SHP77 treated with DMSO at 0.1 percent for 48 hours (cell line): ENCODE measurements around the gene RPTOR.

ENCODE experiments used
- DNase-seq: peaks from one replicate; lab custom pipeline; 2025; lab: John Stamatoyannopoulos, UW

RPTOR gene

DNA sequence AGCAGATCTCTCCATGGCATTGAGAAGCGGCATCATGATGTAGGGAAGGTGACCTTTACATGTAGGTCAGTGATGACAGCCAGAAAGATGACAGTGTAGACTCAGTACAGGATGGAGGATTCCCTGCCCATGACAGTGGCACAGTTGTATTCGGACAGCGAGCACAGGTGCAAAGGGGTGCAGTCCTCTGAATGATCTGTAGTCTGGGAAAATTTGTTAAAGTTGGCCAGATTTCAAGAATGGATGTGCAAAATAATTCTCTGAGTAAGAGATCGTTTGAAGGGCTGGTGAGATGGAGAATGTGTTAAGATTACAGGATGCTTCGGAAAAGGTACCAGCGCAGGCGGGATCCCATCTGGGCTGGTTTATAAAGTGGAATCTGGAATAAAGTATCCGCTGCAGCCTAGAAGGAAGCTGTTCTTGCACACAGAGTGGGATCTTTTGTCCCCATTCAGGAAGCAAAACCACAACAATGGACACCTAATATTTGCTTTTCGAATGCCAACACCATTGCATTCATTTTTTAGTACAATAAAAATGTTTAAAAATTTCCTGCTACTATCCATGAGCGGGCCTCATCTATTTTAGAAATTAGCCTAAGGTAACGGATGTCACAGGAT is 101.2 kb downstream of the RPTOR start:
- DNase-seq, result no peak

DNA sequence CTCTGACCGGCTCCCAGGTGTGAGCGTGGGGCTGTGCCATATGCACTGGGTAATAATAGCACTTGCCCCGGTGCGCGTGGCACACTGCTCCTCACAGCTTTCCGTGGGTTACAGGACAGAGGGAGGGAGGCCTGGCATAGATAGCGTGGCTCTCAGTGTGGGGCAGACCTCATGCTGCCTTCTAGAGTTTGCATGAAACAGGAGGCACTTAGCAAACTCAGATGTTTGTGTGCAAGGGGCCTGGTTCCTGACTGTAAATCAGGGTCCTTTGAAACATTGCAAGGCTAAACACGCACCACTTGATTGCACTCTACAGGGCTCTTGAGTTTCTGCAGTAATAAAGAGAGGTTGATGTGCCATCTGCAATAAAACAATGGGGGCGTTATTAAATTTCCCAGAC is 101.7 kb downstream of the RPTOR start:
- DNase-seq, result no peak

DNA sequence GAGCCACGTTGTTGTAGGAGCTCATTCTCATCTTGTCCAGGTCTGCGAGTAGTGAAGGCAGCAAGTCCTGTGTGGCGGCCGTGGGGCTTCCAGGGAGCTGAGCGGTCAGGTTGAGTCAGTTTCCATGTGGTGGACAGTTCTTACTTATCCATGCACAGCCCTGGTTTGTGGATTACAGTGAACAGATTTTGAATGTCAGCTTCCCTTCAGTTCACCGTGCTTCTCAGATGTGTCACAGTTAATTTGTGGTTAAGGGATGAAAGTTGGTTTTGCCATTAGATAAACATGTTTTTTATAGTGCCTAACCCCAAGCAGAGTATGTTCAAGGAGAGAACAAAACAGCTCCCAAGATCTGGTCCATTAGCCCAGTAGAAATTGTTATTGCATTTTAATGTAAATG is 103.1 kb downstream of the RPTOR start:
- no peak for DNase-seq

DNA sequence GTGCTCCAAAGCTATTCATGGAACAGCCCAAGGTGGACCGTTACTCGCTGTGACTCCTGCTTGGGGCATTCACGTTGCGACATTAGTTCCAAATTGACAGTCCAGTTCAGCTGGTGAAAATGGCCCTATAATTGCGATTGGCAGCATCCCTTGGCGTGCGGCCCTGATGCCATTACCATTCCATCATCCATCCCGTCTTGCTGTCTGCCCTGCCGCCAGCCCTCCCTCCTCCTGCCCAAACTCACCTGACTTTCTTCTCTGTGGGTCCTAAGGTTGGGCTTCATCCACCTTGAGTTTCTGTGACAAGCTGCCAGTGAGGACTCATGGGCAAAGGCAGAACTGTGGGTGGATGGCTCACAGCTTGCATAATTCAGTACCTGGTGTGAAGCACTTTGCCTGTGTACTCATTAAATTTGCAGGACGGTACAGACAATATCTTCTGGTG is 104.6 kb downstream of the RPTOR start:
- DNase-seq, result no peak

DNA sequence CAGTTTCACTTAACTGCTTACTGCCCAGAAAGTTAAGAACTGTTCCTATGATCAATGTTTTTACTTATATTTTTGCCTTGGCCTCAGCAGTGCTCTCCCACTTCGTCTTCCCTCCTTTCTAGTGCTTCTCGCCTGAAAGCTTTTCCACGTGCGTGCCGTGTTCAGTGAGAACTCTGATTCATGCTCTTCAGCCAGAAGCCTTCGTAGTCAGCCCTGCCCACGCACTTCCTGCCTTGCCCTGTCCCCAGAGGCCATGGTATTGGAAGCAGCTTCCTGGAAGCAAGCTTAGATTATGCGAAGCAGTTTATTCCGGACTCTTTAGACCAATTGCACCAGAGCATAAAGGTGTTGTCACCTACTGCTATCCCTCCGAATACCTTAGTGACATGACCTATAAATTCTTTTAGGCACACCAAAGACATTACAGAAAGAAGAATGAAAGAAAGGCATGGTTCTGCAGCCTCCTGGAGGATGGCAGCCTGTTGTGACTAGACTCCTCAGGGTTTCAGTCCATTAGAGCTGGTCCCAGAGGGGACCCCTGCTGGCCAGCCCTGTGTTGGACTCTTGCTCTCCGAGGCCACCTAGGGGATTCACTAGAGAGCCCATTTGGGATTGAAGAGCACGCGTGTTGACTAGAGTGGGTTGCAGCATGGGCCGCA is 105.2 kb downstream of the RPTOR start:
- peak; percentile 59 for DNase-seq

DNA sequence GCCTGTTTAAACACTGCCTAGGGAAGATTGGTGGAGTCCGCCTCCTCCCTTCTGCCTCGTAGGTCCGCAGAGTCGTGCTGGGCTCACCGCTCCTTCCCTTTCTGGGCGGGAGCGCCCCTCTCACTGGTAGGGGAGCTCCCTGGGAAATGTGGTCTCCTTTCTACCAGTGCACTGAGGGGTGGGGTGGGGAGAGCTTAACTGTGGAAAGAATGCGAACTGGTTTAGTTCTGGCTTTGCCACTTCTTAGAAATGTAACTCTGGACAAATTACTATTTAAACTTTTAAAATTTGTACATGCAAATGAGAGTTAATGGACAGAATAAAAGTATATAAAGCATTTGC is 105.7 kb downstream of the RPTOR start:
- no peak for DNase-seq

DNA sequence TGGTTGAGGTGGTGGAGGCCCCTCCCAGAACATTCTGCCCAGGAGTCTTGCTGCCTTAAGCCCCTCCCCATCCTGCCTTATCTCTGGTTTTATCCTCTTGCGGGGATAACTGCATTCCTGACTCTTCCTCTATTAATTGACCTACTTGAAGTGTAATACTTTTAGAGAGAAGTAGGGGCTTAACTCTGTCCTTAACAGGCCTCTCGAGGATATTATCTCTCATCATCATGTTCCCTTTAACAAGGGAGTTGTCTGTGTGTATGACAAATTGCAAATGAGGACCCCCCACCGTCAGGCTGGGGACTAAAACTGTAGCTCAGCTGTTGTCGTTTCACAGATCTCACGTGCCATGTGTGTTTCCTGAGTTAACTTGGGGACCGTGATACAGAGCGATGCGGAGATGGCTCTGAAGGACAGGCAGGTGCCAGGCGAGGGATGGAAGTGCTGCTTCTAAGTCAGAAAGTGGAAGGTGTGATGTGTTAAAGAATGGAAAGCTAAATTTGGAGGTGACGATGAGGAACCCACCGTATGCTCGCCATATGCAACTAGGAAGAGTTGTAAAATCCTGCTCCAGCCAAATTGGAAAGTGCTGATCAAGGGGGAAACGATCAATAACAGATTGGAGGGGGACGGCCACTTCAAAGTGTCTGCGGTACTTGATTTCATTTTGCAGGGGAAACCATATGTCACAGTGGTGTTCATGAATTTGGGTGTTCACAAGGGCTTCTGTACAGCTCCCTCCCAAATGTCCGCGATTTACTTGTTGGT is 106.3 kb downstream of the RPTOR start:
- no peak for DNase-seq

DNA sequence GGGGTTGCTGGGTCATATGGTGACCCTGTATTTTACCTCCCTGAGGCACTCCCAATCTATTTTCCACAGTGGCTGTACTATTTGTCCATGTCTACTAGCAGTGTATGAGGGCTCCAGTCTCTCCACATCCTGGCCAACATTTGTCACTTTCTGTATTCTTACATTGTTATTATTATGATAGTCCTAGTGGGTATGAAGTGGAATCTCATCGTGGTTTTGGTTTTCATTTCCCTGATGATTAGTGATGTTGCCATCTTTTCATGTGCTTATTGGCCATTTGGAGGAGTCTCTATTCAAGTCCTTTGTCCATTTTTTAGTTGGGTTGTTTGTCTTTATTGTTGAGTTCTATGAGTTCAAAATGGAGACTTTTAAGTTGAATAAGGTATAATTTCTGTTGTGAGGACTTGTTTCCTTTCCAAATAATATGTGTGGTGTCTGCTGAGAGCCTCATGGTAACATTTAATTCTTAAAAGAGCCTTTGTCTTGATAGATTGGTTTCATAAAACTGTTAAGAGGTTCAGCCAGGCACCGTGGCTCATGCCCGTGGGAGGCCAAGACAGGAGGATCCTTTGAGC is 108.2 kb downstream of the RPTOR start:
- DNase-seq, result no peak

DNA sequence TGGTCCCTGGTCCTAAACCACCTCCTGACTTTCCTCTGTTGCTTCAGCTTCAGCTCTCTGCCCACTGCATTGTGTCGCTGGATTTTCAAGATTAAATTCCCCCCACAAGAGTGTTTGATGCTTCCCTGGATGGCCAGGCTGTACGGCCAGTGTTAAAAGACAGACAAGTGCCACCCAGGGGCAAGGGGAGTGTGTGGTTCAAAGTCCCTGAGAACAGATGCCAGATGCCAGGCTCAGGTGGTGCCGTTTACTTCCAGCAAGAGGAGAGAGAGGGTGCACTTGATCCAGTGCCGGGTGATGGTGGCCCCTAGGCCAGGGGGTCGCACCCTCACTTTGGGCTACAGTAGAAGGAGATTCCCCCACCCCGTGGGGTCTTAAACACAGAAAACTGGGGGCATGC is 109.2 kb downstream of the RPTOR start:
- DNase-seq, result no peak

DNA sequence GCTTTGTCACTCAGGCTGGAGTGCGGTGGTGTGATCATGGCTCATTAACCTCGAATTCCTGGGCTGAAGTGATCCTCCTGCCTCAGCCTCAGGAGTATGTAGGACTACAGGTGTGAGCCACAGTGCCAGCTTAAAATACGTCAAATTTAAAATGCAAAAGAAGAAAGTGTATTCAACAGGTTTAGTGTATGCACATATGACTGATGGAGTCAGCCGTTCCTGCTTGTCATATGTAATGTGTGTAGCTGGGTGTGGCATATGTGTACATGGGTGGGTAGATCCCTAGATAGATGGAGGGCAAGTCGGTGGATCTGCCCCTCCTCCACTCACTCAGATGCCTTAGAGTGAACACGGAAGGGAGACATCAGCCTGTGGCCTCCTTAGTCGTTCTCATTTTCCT is 111.0 kb downstream of the RPTOR start:
- no peak for DNase-seq

DNA sequence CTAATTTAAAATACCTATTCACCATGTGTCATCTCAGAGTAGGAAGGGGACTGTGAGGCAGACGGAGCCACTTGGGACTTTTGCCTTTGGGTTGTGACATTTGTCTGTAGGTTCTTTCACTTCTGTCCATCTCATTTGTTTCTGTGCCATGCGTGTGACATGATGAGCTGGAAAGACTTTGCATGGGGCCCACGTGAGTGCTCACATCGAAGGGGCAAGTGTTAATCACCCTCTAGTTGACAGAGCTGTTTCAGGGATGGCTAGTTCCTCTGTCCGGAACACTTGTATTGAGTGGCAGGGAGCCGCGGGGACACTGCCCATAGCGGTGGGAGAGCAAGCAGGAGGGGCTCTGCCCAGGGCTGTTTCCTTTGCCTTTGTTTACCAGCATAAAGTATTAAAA is 112.0 kb downstream of the RPTOR start:
- no peak for DNase-seq

DNA sequence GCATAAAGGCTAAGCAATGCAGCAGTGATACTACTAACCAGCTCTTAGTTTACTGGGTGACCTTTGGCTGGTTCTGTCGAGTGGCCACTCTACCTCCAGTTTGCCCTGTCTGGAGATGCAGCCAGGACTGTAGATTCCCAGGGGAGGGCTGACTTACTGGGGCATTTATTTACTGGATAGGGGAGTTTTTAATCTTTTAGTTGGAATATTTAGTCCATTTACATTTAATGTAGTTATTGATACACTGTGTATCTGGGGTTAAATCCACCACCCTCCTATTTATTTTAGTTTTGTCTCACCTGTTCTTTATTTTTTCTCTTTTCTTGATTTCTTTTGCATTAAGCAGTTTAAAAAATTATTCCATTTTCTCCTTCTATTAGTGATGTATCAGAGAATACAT is 112.9 kb downstream of the RPTOR start:
- no peak for DNase-seq

DNA sequence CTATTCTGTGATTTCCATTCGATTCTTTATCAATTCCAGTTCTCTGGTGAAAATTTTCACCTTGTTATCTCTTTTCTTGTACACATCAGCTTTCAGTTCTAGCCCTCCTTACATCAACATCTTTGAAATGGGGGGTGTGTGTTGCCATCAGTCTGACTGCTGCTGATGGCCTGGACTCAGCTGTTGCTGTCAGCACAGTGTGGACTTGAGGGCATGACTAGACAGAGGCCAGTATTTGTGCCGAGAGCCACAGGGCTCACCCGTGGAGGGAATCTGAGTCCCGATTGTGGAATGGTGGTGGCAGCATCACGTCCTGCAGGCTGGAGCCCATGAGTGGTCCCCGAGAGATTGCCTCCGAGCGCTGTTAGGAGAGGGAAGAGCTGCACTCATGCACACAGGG is 114.2 kb downstream of the RPTOR start:
- DNase-seq, result no peak

DNA sequence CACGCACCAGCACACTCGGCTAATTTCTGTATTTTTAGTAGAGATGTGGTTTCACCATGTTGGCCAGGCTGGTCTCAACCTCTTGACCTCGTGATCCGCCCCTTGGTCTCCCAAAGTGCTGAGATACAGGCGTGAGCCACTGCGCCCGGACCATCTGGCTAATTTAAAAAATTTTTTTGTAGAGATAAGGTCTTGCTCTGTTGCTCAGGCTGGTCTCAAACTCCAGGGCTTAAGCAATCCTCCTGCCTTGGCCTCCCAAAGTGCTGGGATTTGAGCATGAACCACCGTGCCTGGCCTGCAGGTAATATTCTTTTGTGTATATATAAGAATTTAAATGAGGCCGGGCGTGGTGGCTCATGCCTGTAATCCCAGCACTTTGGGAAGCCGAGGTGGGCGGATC is 115.0 kb downstream of the RPTOR start:
- no peak for DNase-seq

DNA sequence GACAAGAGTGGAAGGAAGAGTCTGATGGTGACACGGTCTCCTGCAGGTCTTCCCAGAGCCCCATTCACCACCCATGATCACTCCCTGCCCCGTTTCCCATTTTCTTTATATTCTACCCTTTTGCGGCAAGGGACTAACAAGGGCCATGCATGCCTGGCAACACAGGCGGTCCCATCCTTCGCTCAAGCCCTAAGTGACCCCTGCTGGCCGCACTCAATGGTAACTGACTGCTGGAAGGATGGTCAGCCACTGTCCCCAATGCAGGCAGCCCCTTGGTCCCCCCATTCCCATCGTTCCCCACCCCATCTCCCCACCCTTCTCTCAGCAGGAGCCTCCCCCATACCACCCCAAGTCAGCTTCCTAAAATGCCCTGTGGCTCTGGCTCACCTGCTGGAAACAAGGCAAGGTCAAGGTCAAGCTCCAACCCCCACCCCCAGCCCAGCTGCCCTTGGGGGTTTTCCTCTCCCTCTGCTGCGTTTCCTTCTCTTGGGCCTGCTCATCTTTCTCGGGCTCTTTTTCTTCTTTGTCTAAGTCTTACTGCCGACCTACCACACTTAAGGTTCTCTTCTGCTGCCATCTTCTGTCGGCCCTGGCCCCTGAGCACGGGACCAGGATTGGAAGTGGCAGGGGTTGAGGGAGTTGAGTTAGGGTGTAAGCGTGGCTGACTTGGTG is 116.0 kb downstream of the RPTOR start:
- no peak for DNase-seq

DNA sequence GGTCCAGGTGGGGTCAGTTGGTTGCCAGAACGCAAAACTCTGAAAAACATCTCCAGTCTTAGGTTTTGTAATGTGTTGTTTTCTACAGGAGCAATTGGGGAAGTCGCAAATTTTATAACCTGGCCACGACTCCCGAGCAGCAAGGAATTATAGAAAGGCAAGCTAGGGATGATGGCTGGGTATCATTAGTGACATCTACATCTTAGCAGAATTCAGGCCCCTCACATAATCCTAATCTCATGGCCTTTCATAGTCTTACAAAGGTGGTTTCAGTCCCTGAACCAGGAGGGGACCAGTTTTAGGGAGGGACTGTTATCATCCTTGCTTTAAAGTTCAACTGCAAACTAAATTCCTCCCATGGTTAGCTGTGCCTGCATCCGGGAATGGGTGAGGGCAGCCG is 117.9 kb downstream of the RPTOR start:
- DNase-seq, result no peak

DNA sequence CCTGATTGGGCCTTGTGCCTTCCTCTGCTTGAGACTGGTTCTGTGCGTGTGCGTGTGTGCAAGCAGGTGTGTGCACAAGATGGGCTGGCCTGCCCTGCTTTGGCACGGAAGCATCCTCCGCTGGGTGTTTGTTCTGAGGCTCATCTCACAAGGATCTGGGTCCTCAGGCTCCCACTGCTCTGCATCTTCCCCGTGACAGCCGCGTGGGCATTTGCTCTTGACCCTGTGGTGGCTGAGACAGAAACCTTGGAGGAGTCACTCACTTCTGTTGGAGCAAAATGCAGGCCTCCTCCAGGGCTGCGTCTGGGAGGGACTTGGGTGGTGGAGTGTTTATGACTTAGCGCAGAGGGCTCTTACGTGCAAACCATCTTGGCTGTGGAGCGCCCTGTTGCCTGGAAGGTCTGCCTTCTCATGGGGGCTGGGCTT is 119.2 kb downstream of the RPTOR start:
- DNase-seq, result no peak

DNA sequence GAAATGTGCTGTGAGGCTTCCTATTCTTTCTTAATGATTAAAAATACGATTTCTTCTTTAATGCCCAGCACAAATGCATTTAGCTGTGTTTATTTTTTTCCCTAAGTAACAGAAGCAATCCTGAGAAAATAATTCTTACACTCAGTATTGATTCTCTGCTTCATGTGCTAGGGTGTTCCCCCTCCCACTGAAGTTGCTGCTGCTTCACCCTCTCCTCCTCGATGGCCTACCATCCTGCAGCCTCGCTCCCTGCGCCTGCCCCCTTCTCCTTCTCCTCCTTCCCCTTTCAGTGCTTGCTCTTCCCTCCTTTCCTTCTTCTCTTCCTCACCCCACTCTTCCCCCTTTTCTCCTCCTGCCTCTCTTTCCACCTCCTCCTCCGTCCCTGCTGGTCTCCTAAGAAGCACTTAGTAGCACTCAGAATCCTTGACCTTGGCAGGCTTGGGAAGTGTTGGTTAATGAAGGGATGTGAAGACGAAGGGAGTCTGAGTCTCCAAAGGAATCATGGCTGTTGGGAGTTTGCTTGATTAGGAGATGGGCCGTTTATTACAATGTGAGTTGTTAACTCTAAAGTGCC is 119.7 kb downstream of the RPTOR start:
- no peak for DNase-seq

DNA sequence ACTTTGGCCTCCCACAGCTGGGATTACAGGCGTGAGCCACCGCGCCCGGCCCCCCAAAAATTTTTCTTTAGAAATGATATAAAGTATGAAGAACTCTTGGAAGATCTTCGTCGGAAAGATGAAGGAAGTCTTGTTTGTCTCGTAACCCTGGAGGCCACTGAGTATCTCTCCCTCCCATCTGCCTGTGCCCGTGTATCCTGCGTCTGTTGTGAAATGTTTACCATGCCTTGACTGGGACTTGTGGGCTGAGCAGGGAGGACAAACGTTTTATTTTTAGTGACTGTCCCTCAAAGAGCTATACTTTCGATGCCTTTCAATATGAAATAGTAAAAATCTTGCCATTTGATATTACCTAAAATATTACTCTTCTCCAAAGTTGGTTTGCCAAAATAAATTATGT is 121.2 kb downstream of the RPTOR start:
- DNase-seq, result no peak

DNA sequence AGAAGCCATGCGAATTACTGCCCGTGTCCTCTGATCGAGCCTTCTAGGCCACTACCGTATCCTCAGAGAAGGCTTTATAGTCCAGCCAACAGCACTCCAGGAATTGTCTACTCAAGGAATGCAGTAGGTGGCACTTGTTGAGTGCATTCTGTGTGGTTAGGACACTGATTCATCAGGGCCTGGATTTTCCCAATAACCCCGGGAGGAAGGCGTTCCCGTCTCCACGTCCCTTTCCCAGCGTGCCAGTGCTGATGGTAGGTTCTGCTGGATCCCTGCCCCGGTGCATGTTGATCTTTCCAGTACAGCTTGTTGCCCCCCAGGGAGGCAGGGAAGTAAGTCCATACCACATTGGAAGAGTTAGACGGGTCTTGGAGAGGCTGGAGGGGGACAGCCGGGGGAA is 122.2 kb downstream of the RPTOR start:
- no peak for DNase-seq

DNA sequence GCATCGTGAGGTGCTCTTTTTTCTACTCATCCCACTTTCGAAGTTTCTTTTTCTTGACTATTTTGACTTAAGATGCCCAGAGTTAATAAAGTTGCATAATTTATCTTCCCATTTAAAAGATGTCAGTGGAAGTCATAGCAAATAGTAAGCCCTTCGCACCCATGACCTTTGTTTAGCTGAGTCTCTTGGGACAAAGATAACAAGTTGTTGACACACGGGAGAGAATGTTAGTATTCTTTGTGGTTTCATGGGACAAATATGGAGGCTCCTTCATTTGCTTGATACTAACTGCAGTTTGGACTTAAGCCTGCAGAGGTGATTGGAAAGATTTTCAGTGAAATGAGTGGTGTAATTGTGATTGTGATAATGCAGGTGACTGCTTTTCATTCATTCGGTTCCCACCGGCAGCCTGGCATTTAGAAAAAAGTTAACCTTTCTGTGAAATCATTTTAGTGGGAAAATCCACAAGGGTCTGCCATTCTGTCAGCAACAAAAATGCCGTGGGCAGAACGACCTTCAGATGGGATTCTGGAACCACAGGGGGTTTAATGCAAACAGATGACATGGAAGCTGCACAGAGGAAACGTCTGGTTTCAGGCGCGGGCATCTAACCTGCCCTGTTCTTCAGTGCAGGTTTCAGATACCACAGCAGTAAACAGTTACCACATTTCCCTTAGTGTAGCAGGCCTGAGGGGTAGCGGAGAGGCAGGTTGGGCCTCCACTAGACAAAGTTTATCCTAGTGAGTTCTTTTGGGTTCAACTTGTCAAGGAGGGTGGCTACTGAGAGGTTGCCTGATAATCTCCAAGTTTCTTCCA is 123.0 kb downstream of the RPTOR start:
- DNase-seq, result no peak
